Measurements from ENCODE around the gene PIK3CA. TPM values are rescaled to one million over a fixed set of nuclear protein-coding genes. Genes with fewer than 3 reads are reported as not detected.

PIK3CA gene
- total RNA-seq, 4 donors from 2014 or later: 12.6 to 65.2 (median 36.3) TPM

- no peaks in the 10 kb centered on the region for H3K36me3 ChIP-seq
- H3K4me3 ChIP-seq: no peak overlapping the region
- intact Hi-C loops (cut with DNase I; ENCODE audit: low total_unique reads): no loop called here
- no peaks in the 10 kb centered on the region for H3K27me3 ChIP-seq
- no peaks in the 10 kb centered on the region for H3K9me3 ChIP-seq
- DNase-seq: no peak
- H3K27ac ChIP-seq: no peak overlapping the region
- no peak for TF ChIP-seq POLR2A (IDR thresholded peaks at IDR 0.05)
- TF ChIP-seq CTCF (IDR thresholded peaks at IDR 0.05): no peak
- no peaks in the 10 kb centered on the region for H3K4me1 ChIP-seq
Observed at GRCh38 chr3:179141890-179142289, 6.3 kb upstream of the PIK3CA start.

GRCh38 chr3:179146911-179147513 is 1.1 kb upstream of the PIK3CA start:
- intact Hi-C loops (cut with DNase I; ENCODE audit: low total_unique reads): loop anchor here (5.0 kb wide), 1 partner anchor 170 kb away; no protein-coding TSS in a partner anchor
- DNase-seq: peak in 1 of 2 donors; percentile 34

GRCh38 chr3:179147514-179147872 is 664 bp upstream of the PIK3CA start:
- no peaks in the 10 kb centered on the region for H3K27me3 ChIP-seq
- TF ChIP-seq CTCF (IDR thresholded peaks at IDR 0.05) (no peak), POLR2A (IDR thresholded peaks at IDR 0.05) (no peak)
- no peaks in the 10 kb centered on the region for H3K9me3 ChIP-seq
- no peak for DNase-seq
- peak overlapping the region; percentile 67 to 88 for H3K4me3 ChIP-seq
- peaks cover 0 to 17% of the 10 kb centered on the region in 2 donors for H3K4me1 ChIP-seq
- H3K27ac ChIP-seq: peak overlapping the region; percentile 95 to 98
- no peaks in the 10 kb centered on the region for H3K36me3 ChIP-seq
- intact Hi-C loops (cut with DNase I; ENCODE audit: low total_unique reads): loop anchor here (5.0 kb wide), 1 partner anchor 170 kb away; no protein-coding TSS in a partner anchor

More at GRCh38 chr3:179146911-179147513, 1.1 kb upstream of the PIK3CA start:
- Histone ChIP-seq H3K27me3 (no peaks in the 10 kb centered on the region), H3K36me3 (no peaks in the 10 kb centered on the region), H3K4me3 (peak overlapping the region; percentile 67 to 88), H3K4me1 (peaks cover 0 to 17% of the 10 kb centered on the region in 2 donors), H3K27ac (peak overlapping the region; percentile 95 to 98), H3K9me3 (no peaks in the 10 kb centered on the region)
- TF ChIP-seq POLR2A (IDR thresholded peaks at IDR 0.05): no peak
- TF ChIP-seq CTCF (IDR thresholded peaks at IDR 0.05): peak; percentile 63 to 79 (median 69)

GRCh38 chr3:179148616-179149405 is 654 bp downstream of the PIK3CA start:
- peak; percentile 31 to 52 for DNase-seq
- Histone ChIP-seq H3K27ac (peak overlapping the region; percentile 95 to 98), H3K4me3 (peak overlapping the region; percentile 67 to 88), H3K36me3 (no peaks in the 10 kb centered on the region), H3K4me1 (peaks cover 0 to 17% of the 10 kb centered on the region in 2 donors), H3K9me3 (no peaks in the 10 kb centered on the region), H3K27me3 (no peaks in the 10 kb centered on the region)
- intact Hi-C loops (cut with DNase I; ENCODE audit: low total_unique reads): loop anchor here (5.0 kb wide), 1 partner anchor 168 kb away; no protein-coding TSS in a partner anchor
- TF ChIP-seq CTCF (IDR thresholded peaks at IDR 0.05): no peak
- TF ChIP-seq POLR2A (IDR thresholded peaks at IDR 0.05): peak in 1 of 2 donors; percentile 4

- Histone ChIP-seq H3K27me3 (no peaks in the 10 kb centered on the region), H3K36me3 (no peaks in the 10 kb centered on the region), H3K9me3 (no peaks in the 10 kb centered on the region), H3K4me3 (peak overlapping the region; percentile 67 to 88), H3K27ac (peak overlapping the region; percentile 95 to 98), H3K4me1 (peaks cover 0 to 17% of the 10 kb centered on the region in 2 donors)
- no peak for TF ChIP-seq CTCF (IDR thresholded peaks at IDR 0.05)
- no peak for TF ChIP-seq POLR2A (IDR thresholded peaks at IDR 0.05)
- intact Hi-C loops (cut with DNase I; ENCODE audit: low total_unique reads): loop anchor here (5.0 kb wide), 1 partner anchor 168 kb away; no protein-coding TSS in a partner anchor
- peak in 1 of 2 donors; percentile 20 for DNase-seq
Observed at GRCh38 chr3:179149406-179149867, 1.3 kb downstream of the PIK3CA start.

All from uterus (tissue), 4 donors.